GM21515 (cell line): Measurements from ENCODE around the gene DNM3.
"Not testable (repeated sequence)": the region's sequence is repeated elsewhere in the genome, so short reads cannot be mapped to it uniquely, and the experiment has no call there.

Experiments
- ATAC-seq: cut with Tn5 transposase; IDR thresholded peaks from one replicate; pipeline ENCODE4 v1.9.1; 2021; ENCODE audit not compliant: unreplicated experiment

Gene DNM3

GRCh38 chr1:172005856-172006255 is 164.6 kb downstream of the DNM3 start:
- ATAC-seq, result no peak

- ATAC-seq, result no peak
Measured at GRCh38 chr1:172006660-172007059, 165.4 kb downstream of the DNM3 start.

DNA sequence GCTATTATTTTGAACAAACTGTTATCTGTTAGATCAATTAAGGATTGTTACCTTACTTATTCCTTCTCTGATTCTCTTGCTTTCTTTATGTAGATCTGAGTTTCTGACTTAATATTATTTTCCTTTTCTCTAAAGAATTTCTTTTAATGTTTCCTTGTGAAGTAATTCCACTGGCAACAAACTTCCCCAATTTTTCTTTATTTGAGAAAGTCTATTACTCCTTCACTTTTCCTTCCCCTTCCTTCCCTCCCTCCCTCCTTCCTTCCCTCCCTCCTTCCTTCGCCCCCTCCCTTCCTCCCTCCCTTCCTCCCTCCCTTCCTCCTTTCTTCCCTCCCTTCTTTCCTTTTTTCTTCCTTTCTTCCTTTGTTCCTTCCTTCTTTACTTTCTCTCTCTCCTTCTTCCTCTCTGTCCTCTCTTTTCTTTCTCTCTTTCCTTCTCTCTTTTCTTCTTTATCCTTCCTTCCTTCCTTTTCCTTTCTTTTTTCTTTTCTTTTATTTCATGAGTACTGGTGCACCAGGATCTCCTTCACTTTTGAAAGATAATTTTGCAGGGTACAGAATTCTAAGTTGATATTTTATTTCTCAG is 177.5 kb downstream of the DNM3 start:
- ATAC-seq, result no peak

DNA sequence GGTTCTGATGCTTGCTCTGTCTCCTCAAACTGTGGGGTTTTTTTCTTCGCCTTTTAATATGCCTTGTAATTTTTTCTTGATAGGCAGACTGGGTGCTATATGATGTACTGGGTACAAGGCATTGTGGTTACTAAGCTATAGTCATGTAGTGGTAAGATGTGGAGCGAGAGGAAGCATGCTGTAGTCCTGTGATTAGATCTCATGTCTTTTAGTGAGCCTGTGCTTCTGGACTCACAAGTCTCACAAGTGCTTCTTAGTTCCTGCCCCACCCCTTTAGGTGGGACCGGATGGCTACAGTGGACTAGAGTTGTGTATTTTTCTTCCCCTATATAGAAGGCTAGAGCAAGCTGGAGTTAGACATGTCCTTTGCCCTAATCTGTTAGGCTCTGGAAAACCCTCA is 178.7 kb downstream of the DNM3 start:
- no peak for ATAC-seq

GRCh38 chr1:172024516-172024915 is 183.2 kb downstream of the DNM3 start:
- no peak for ATAC-seq

- not testable (repeated sequence) for ATAC-seq
Measured at GRCh38 chr1:172024944-172025738, 183.8 kb downstream of the DNM3 start.

DNA sequence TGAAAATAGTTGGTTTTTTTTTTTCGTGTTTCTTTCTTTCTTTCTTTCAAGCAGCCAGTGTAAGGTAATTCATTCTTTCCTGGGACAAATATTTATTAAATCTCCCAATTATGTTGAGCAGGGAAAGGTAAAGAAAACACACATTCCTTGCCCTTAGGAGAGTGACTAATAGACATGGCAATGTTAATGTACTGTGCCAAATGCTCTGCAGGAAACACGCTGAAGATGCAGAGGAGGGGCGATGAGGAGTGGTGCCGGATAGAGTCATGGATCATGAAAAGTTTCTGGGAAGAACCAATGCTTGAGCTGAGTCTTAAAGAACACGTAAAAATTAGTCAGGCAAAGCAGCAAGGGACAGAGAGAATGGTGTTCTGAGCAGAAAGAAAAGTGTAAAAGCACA is 199.2 kb downstream of the DNM3 start:
- ATAC-seq, result no peak

DNA sequence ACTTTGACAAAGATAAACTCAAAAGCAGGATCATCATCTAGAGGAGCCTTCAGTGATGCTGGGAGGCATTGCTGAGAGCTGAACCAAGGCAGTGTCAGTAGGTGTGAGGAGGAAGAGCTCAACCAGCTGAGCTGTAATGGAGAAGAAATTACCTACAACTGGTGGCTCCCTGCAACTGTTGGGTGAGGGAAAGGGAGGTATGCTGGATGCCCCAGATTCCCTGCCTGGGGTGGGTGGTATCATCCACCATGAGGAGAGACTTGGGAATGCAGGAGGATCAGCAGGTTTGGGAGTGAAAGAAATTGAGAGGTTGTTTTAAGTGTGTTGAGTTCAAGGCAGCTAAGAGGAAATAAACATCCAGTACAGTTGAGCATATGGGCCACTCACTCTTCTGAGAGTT is 199.8 kb downstream of the DNM3 start:
- no peak for ATAC-seq

DNA sequence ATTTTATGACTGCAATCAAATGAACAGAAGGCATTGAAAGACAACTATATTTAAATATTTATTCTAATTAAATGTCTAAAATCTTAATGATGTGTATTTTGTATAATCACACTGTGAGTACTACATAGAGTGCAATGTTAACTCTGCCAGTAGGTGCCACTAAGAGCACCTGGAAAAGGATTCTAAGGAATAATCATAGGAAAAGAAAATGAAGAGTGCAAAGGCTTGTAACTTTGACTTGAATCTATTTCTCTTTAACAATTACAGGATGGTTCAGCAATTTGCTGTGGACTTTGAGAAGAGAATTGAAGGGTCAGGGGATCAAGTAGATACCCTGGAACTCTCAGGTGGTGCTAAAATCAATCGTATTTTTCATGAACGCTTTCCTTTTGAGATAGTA is 200.4 kb downstream of the DNM3 start:
- no peak for ATAC-seq

DNA sequence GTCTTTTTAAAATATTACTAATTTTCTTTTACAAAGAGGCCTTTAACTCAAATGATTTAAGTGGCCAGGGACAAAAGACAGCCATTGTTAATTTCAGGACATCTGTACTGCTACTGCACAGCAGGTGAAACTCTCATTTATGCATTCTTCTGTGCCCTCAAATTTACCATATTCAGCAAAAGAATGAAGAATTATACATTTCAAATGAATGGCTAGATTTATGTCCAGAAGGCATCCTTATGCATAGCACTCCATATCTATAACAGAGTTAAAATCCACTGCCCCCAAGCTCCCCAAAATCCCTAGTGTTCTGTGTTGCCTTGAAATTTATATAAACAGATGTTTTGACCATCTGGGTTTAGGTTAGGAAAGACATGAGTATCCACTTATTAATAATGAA is 202.6 kb downstream of the DNM3 start:
- no peak for ATAC-seq

DNA sequence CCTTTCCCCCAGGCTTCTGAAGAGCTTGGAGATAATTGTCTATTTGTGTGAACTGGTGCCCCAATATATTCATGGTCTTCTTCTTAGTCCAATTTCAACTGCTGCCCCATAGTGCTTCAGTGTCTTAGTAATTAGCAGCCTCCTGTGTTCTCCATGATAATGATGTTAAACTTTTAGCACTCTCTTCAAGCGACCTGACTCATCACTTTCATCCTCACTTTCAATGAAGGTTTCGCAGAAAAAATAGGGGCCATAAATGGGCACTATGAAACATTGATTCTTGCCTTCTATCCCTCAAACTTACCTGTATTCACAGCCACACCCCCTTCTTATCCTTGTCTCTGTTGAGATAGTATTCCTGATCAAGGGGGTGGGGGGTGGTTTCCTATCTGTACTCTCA is 210.6 kb downstream of the DNM3 start:
- ATAC-seq, result no peak

DNA sequence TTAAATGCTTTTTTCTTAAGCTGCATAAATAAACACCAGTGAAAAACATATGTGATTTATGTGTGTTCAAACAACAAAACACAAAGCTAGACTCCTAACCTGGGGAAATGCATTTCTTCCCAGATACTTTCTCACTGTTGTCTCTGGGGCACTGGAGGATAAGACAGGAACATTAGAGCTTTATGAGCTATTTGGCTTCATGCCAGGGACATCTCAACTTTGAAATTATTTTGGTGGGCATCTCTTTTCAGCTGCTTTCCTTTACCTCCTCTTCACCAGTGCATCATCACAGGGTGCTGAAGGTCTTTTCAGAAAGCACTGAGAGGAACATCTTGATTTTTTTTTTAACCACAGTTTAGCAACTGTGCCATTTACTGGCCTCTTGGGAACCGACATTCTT is 212.9 kb downstream of the DNM3 start:
- ATAC-seq, result no peak

DNA sequence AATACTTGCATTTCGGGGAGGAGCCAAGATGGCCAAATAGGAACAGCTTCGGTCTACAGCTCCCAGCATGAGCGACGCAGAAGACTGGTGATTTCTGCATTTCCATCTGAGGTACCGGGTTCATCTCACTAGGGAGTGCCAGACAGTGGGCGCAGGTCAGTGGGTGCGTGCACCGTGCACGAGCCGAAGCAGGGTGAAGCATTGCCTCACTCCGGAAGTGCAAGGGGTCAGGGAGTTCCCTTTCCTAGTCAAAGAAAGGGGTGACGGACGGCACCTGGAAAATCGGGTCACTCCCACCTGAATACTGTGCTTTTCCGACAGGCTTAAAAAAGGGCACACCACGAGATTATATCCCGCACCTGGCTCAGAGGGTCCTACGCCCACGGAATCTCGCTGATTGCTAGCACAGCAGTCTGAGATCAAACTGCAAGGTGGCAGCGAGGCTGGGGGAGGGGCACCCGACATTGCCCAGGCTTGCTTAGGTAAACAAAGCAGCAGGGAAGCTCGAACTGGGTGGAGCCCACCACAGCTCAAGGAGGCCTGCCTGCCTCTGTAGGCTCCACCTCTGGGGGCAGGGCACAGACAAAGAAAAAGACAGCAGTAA is 214.6 kb downstream of the DNM3 start:
- ATAC-seq, result not testable (repeated sequence)

- ATAC-seq, result no peak
Measured at GRCh38 chr1:172068334-172068733, 227.0 kb downstream of the DNM3 start.

DNA sequence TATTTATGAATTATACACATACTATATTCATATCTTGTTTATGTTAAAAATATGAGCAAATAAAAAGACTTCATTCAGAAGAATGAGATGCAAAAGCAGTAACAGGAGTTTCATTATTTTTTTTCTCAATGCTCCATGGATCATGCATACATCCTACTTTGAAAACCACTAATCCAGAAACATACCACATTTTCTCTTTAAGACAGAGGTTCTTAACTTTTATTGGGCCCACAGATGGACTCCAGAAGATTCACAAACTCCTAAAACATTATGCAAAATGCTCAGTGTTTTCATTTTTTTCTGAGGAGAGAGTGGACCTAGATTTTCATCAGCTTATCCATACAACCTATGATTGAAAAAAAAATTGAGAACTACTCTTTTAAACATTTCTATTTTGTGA is 227.8 kb downstream of the DNM3 start:
- no peak for ATAC-seq

GRCh38 chr1:172069534-172069933 is 228.2 kb downstream of the DNM3 start:
- ATAC-seq, result no peak

GRCh38 chr1:172070055-172070454 is 228.8 kb downstream of the DNM3 start:
- no peak for ATAC-seq

DNA sequence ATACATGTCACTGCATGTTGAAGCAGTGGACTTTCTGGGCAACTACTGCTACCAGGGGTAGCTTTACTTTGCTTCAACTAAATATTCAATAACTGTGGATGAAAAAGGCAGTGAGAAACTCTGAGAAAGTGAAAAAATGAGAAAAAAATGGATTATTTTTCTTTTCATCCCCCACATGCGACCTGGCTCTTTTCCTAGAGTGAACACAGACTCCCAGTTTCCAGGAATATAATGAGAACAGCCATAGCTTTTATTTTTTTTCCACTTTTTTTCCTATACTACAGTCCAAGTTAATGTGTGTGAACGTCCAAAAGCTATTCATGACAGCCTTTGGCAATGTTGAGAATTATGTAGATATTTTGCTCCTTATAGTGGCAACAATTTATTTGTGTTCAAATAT is 230.4 kb downstream of the DNM3 start:
- ATAC-seq, result no peak

DNA sequence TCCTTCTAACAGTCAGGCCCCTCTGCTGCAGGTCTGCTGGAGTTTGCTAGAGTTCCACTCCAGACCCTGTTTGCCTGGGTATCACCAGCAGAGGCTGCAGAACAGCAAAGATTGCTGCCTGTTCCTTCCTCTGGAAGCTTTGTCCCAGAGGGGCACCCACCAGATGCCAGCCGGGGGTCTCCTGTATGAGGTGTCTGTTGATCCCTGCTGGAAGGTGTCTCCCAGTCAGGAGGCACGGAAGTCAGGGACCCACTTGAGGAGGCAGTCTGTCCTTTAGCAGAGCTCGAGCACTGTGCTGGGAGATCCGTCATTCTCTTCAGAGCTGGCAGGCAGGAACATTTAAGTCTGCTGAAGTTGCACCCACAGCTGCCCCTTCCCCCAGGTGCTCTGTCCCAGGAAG is 238.6 kb downstream of the DNM3 start:
- ATAC-seq, result not testable (repeated sequence)

- no peak for ATAC-seq
Measured at GRCh38 chr1:172083191-172083590, 241.9 kb downstream of the DNM3 start.

- ATAC-seq, result no peak
Measured at GRCh38 chr1:172084876-172085275, 243.6 kb downstream of the DNM3 start.

DNA sequence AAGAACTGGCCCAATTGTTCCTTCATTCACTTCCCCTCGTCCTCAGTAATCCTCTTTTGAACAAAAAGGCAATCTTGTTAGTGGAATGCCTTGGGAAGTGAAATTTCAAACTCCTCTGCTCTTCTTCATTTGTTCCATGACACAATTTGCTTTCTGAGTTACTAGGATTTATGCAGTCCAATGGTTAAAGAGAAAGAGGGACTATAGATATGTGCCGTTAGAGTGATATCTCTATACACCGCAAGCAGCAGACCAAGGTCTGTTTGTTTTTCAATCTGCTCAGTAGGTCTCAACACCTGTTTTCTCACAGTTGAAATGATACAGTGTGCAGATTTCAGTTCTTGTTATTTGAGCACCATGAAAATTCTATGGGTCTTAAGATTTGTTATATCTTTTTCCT is 244.0 kb downstream of the DNM3 start:
- ATAC-seq, result no peak
